Activated CD8-positive, alpha-beta memory T cell treated with anti-CD3 and anti-CD28 coated beads, Interleukin-2, amount 50 U/mL, for 24 hours (primary cell): Measurements from ENCODE around the gene KLK8.
"Not testable (repeated sequence)": the region's sequence is repeated elsewhere in the genome, so short reads cannot be mapped to it uniquely, and the experiment has no call there.

Source experiments
- DNase-seq: peaks from one replicate; pipeline ENCODE4 v3.0.0-alpha.2; 2020; ENCODE audit errors: extremely low read depth

The KLK8 gene

GRCh38 chr19:50982186-50982585 lies 19.2 kb downstream of the KLK8 start:
- DNase-seq = no peak

DNA sequence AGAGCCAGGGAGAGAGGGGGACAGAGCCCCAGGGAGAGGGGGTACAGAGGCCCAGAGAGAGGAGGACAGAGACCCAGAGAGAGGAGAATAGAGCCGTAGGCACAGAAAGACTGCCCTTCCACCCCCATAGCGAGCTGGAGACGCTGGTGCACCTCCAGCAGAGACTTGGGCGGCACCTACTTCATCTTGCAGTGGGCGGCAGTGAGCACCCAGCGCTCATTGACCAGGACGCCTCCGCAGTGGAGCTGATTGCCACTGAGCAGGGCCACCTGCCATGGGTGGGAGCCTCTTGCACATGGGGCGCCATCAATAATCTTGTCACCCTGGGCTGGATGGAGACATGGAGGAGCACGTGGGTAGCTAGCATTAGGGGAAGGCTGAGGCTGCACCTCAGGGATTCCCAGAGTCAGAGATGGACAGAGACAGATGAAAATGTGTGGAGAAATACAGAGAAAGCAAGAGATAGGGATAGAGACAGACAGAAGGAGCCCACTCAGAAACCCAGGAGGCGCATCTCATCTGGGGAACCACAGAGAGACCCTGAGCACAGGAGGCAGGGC lies 19.7 kb downstream of the KLK8 start:
- DNase-seq = no peak

DNA sequence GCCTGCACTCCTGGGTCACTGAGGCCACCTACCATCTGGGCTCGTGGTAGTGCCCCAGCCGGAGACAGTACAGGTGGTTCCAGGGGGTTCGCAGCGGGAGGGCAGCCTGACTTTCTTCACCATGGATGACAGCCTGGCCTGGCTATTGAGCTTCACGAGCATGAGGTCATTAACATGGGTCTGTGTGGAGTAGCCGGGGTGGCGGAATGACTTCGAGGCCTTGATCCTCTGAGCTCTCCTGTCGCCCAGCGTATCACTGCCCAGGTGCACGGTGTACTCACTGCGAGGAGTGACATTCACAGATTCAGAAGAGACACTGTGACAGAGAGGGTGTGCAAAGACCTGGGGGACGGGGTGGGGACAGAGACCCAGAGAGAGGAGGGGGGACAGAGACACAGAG lies 21.2 kb downstream of the KLK8 start:
- no peak for DNase-seq

DNA sequence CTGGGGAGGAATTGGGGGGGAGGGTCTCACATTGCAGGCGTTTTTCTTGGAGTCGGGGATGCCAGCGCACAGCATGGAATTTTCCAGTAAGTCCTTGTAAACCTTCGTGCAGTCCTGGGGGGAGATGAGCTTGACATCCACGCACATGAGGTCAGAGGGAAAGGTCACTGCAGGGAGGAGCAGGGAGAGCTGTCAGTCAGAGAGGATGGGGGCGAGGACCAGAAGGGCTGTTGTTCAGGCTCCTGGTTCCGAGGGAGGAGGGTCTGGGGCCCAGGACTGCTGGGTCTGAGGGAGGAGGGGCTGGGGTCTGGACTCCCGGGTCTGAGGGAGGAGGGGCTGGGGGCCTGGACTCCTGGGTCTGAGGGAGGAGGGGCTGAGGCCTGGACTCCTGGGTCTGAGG lies 21.6 kb downstream of the KLK8 start:
- no peak for DNase-seq

DNA sequence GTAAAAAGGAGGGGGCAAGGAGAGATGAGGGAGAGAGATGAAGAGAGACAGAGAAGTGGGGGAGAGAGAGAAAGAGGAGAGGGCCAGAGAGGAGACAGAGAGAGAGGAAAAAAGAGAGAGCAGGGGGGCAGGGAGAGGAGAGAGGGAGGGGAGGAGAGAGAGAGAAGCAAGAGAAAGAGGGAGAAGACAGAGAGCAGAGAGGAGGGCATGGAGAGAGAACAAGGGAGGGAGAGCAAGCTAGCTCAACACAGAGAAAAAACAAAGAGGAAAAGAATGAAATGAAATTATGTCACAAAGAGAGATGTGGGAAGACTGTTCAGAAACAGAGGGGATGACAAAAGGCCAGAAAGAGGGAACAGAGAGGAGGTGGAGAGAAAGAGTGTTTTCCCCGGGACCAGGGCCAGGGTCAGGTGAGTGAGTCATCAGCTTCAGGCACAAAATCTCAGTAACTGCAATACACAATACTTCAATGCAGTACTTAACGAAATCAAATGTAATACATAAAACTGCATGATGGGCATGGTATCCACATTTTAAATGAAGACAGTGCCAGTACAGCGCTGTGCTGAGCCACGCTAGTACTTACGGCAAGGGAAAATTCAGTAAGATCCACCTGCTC lies 22.5 kb downstream of the KLK8 start:
- no peak for DNase-seq

GRCh38 chr19:50977626-50978025 lies 23.8 kb downstream of the KLK8 start:
- no peak for DNase-seq

GRCh38 chr19:50975766-50976165 lies 25.6 kb downstream of the KLK8 start:
- DNase-seq = no peak

DNA sequence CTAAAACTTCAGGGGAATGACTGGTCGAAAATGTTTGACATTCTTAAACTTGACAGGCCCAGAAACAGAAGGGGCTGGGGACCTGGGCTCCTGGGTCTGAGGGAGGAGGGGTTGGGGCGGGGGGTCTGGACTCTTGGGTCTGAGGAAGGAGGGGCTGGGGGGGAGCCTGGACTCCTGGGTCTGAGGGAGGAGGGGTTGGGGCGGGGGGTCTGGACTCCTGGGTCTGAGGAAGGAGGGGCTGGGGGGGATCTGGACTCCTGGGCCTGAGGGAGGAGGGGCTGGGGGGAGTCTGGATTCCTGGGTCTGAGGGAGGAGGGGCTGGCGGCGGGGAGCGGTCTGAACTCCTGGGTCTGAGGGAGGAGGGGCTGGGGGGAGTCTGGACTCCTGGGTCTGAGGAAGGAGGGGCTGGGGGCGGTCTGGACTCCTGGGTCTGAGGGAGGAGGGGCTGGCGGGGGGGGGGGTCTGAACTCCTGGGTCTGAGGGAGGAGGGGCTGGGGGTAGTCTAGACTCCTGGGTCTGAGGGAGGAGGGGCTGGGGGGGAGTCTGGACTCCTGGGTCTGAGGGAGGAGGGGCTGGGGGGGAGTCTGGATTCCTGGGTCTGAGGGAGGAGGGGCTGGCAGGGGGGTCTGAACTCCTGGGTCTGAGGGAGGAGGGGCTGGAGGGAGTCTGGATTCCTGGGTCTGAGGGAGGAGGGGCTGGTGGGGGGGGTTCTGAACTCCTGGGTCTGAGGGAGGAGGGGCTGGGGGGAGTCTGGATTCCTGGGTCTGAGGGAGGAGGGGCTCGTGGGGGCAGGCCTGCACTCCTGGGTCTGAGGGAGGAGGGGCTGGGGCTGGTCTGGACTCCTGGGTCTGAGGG lies 26.5 kb downstream of the KLK8 start:
- DNase-seq = no peak

DNA sequence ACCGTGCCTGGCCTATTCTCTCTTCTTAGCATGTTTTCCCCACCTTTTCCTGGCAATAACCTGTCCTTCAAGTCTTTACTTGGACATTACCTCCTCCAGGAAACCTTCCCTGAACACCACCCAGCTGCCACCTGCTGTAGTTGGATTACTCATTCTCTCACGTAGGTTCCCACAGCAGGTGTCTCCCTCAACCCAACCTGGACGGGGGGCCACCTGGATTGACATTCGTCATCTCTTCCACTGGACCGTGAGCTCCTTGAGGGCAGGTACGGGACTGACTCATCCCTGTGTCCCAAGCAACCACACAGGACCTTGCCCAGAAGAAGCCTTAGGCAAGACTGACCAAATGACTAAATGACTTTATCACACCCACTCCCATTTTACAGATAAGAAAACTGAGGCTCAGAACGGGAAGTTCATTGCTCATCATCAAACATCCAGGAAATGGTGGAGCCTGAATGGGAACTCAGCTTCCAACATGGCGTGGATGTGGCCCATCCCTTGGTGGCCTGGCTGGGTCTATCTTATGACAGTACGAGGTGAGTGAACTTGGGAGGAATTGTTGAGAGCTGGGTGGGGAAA lies 28.5 kb downstream of the KLK8 start:
- no peak for DNase-seq

- not testable (repeated sequence) for DNase-seq
Observed at GRCh38 chr19:50969810-50970209, 31.6 kb downstream of the KLK8 start.

GRCh38 chr19:50969413-50969760 lies 32.0 kb downstream of the KLK8 start, which contains the start of gene KLK6:
KLK6 (minus strand) TSS chr19:50969591; CDS start chr19:50968104, 1,487 bp downstream.
- DNase-seq = no peak

- DNase-seq = no peak
Observed at GRCh38 chr19:50968716-50969412, 32.5 kb downstream of the KLK8 start.

DNA sequence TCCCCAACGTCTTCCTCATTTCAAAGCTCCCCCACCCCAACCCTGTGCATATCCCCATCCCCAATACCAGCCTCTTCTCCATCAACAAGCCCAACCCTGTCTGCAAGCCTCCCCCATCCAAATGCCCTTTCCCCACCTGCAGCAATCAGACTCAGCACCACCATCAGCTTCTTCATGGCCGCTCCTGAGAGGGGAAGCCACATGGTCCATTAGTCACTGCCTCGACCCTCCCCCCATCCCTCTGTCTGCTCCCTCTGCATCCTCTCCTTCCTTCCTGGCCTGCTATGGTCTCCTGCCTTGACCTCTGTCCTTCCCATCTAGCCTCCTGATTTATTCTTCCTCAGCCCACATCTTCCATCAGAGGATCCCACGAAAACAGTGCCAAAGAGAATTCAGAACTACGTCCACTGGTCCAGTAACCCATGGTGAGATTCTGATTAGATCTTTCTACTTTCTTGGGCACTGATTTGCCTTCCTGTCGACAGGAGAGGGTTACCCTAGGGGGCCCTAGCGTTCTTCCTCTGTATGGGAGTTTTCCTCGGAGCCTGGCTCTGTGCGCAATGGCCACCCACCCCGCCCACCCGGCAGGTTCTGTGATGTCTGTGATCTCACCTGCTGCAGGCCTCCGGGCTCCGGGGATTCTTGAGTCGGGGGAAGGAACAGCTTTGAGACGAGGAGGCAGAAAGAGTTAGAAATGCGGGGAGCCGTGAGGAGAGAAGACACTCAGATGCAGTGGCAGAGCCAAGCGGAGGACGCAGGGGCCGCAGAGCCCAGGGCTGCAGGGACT lies 33.3 kb downstream of the KLK8 start:
- no peak for DNase-seq

GRCh38 chr19:50964266-50964665 lies 37.1 kb downstream of the KLK8 start:
- DNase-seq = no peak

GRCh38 chr19:50963381-50963780 lies 38.0 kb downstream of the KLK8 start:
- no peak for DNase-seq

GRCh38 chr19:50962245-50962644 lies 39.2 kb downstream of the KLK8 start:
- DNase-seq = no peak

- DNase-seq = no peak
Observed at GRCh38 chr19:50959731-50960500, 41.5 kb downstream of the KLK8 start.

GRCh38 chr19:50957587-50957986 lies 43.8 kb downstream of the KLK8 start:
- no peak for DNase-seq

GRCh38 chr19:50952910-50953309 lies 48.5 kb downstream of the KLK8 start, which contains the start of gene KLK5:
KLK5 (minus strand) TSS chr19:50953038; CDS start chr19:50952657, 381 bp downstream.
- DNase-seq = no peak

DNA sequence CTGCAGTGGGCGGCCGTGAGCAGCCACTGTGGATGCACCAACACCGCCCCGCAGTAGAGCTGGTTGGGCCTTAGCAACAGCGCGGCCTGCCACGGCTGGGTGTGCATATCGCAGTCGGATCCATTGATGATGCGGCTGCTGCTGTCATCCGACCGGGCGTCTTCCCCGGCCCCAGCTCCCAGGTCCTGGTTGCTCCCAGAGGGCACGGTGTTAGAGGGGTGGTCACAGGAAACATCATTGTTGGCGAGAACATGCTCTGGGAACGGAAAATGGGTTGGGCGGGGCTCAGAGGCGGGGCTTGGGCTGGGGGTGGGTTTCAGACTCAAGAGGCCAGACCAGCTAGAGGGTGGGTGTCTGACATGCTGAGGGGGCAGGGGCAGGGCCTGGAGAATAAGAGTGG lies 51.5 kb downstream of the KLK8 start:
- DNase-seq = no peak
